ENCODE data around the gene ATP6V1C2. TPM values are rescaled to one million over a fixed set of nuclear protein-coding genes. Genes with fewer than 3 reads are reported as not detected.

ATP6V1C2 gene
- total and polyA plus RNA-seq, 9 of the 15 experiments (the other 6 are each of a cell fraction or from before 2014, with no cell fraction given): 0.01 to 0.31 (median 0.10) TPM; not detected in 4

GRCh38 chr2:10820562-10820961, 99.1 kb downstream of the ATP6V1C2 start:
- Histone ChIP-seq H3K27ac (ENCODE audit: extremely low read depth, low read depth, low read length) (no peak overlapping the region), H3K27me3 (ENCODE audit: control insufficient read depth in 2 of 2, insufficient read depth in 2 of 2, low read length in 2 of 2) (peaks cover 39 to 66% of the 10 kb centered on the region in 2 experiments), H3K4me3 (no peak overlapping the region), H4K20me1 (replicated peaks; ENCODE audit: control insufficient read depth, insufficient read depth, low read length) (no peaks in the 10 kb centered on the region), H3K4me2 (ENCODE audit: insufficient read depth, low read length) (no peak overlapping the region), H3K9me3 (replicated peaks; ENCODE audit: control insufficient read depth, insufficient read depth, low read depth, low read length) (no peaks in the 10 kb centered on the region), H3K4me1 (replicated peaks in 1 of 2; ENCODE audit: control insufficient read depth in 2 of 2, insufficient read depth in 2 of 2, low read length in 2 of 2) (peaks cover 0 to 3% of the 10 kb centered on the region in 2 experiments; a peak in 1 of 5 replicates), H3K9ac (ENCODE audit: insufficient read depth in 1 of 2, low read depth in 2 of 2, low read length in 2 of 2) (no peak overlapping the region), H3K9me1 (ENCODE audit: control insufficient read depth, insufficient read depth, low read length) (no peaks in the 10 kb centered on the region), H3K79me2 (ENCODE audit: control insufficient read depth, insufficient read depth, low read length) (no peaks in the 10 kb centered on the region), H2AFZ (ENCODE audit: low read depth, low read length) (no peak overlapping the region), H3K36me3 (ENCODE audit: control insufficient read depth, insufficient read depth, low read length) (no peaks in the 10 kb centered on the region)
- ATAC-seq (no peak), FAIRE-seq (no peak), DNase-seq (ENCODE audit: extremely low read depth in 1 of 4, low spot score in 3 of 4) (no peak)
- ChIA-PET POLR2A (interaction anchor here (0.6 to 1.6 kb wide), 3 partner anchors 9 to 10 kb away, joined by 3 to 5 read pairs (median 3); partner anchors contain the start of gene PDIA6), CTCF (ENCODE audit: low intra/inter-chr PET ratio) (no interaction called here)
- in situ Hi-C loops (cut with MboI): no loop called here
- intact Hi-C loops (cut with micrococcal nuclease): no loop called here
- 0% methylated on average over 8 of the region's 8 CpGs for WGBS (ENCODE audit: insufficient coverage, low coverage, missing lambda C conversion rate)
- no TSS peak for BruUV-seq (replicated peaks)
- TF ChIP-seq CBX2 (IDR thresholded peaks at IDR 0.05; ENCODE audit: insufficient read depth, low read length, poor library complexity, severe bottlenecking) (peak; percentile 75), PRPF4 (IDR thresholded peaks at IDR 0.05; ENCODE audit: insufficient read depth, low read depth, low read length, poor library complexity, severe bottlenecking) (no peak)

GRCh38 chr2:10820978-10821695, 99.7 kb downstream of the ATP6V1C2 start:
- in situ Hi-C loops (cut with MboI): no loop called here

More at GRCh38 chr2:10820978-10821695, 99.7 kb downstream of the ATP6V1C2 start:
- Histone ChIP-seq H3K9me3 (replicated peaks; ENCODE audit: control insufficient read depth, insufficient read depth, low read depth, low read length) (no peaks in the 10 kb centered on the region), H3K4me1 (replicated peaks in 1 of 2; ENCODE audit: control insufficient read depth in 2 of 2, insufficient read depth in 2 of 2, low read length in 2 of 2) (peaks cover 0 to 3% of the 10 kb centered on the region in 2 experiments; a peak in 1 of 5 replicates), H3K4me2 (ENCODE audit: insufficient read depth, low read length) (no peak overlapping the region), H3K4me3 (no peak overlapping the region), H3K36me3 (ENCODE audit: control insufficient read depth, insufficient read depth, low read length) (no peaks in the 10 kb centered on the region), H3K27ac (ENCODE audit: extremely low read depth, low read depth, low read length) (no peak overlapping the region), H3K79me2 (ENCODE audit: control insufficient read depth, insufficient read depth, low read length) (no peaks in the 10 kb centered on the region), H3K9me1 (ENCODE audit: control insufficient read depth, insufficient read depth, low read length) (no peaks in the 10 kb centered on the region), H2AFZ (ENCODE audit: low read depth, low read length) (no peak overlapping the region), H3K9ac (ENCODE audit: insufficient read depth in 1 of 2, low read depth in 2 of 2, low read length in 2 of 2) (no peak overlapping the region), H3K27me3 (ENCODE audit: control insufficient read depth in 2 of 2, insufficient read depth in 2 of 2, low read length in 2 of 2) (peaks cover 45 to 66% of the 10 kb centered on the region in 2 experiments), H4K20me1 (replicated peaks; ENCODE audit: control insufficient read depth, insufficient read depth, low read length) (no peaks in the 10 kb centered on the region)
- FAIRE-seq (no peak), ATAC-seq (no peak), DNase-seq (ENCODE audit: extremely low read depth in 1 of 4, low spot score in 3 of 4) (no peak)
- ChIA-PET POLR2A (interaction anchor here (0.9 to 1.6 kb wide), 2 partner anchors 8 to 9 kb away, joined by 3 to 5 read pairs; partner anchors contain the start of gene PDIA6), CTCF (ENCODE audit: low intra/inter-chr PET ratio) (no interaction called here)
- TF ChIP-seq ZNF316 (IDR thresholded peaks at IDR 0.05) (peak; percentile 19; the same call in 1 of the 2 replicates), ZMIZ1 (IDR thresholded peaks at IDR 0.05; ENCODE audit: low read depth in 2 of 2, low read length in 2 of 2) (no peak), MAFG (tag; conservative IDR thresholded peaks at IDR 0.05) (peak; percentile 50), EZH2 (IDR thresholded peaks at IDR 0.05; ENCODE audit: borderline replicate concordance, low read depth, low read length) (0 out of 2 replicates have a peak, but pooled peaks have one; percentile 28)
- intact Hi-C loops (cut with micrococcal nuclease): no loop called here
- WGBS (ENCODE audit: insufficient coverage, low coverage, missing lambda C conversion rate): under 1% methylated on average over 12 of the region's 13 CpGs
- no TSS peak for BruUV-seq (replicated peaks)

Data from K562 (cell line).